Stomach (tissue), 4 donors: ENCODE data around the gene EDIL3.

Experiments
- CTCF ChIP-seq, 7 experiments: fragments of 450-650 bp in 4 of 7; fragments of 200-600 bp in 3 of 7; sonication (generic) in 3 of 7; IDR thresholded peaks; one replicate each; pipeline ENCODE4 v1.5.1; 2016 to 2019; ENCODE audit warnings: antibody characterized with exemption in 7 of 7, control low read depth in 2 of 7, mild to moderate bottlenecking in 1 of 7
- EP300 ChIP-seq: sonication (generic); formaldehyde crosslinking; IDR thresholded peaks from one replicate; pipeline ENCODE4 v1.6.1; 2017; ENCODE audit warnings: antibody characterized with exemption
- POLR2A ChIP-seq, 4 donors: fragments of 450-650 bp; IDR thresholded peaks; one replicate each; pipeline ENCODE4 v1.6.1; 2016; ENCODE audit warnings: antibody characterized with exemption in 4 of 4, control low read depth in 2 of 4, mild to moderate bottlenecking in 1 of 4, moderate library complexity in 1 of 4
- POLR2AphosphoS5 ChIP-seq, 3 donors: sonication (generic); formaldehyde crosslinking; IDR thresholded peaks; one replicate each; pipeline ENCODE4 v1.6.1; 2016; ENCODE audit warnings: antibody characterized with exemption in 3 of 3

- TF ChIP-seq POLR2A (IDR thresholded peaks at IDR 0.05) (no peak), CTCF (IDR thresholded peaks at IDR 0.05) (no peak), POLR2AphosphoS5 (IDR thresholded peaks at IDR 0.05) (no peak), EP300 (no peak)
These were observed 436.9 kb downstream of the EDIL3 start for GRCh38 chr5:83947763-83948162.
